Measurements from ENCODE around the gene MAPK8IP2.

The MAPK8IP2 gene

GRCh38 chr22:50575426-50575941 lies 25.1 kb upstream of the MAPK8IP2 start:
- DNase-seq (ENCODE audit: low read depth) = no peak
- in situ Hi-C loops (cut with HindIII; ENCODE audit: low sequenced_read_pairs) = loop anchor here (5.0 kb wide), 1 partner anchor 52 kb away; the partner anchor contains the start of gene ARSA
- TF ChIP-seq CTCF (IDR thresholded peaks at IDR 0.05; ENCODE audit: low read depth, low read length, missing control alignments) = no peak
- no peak overlapping the region for H3K4me3 ChIP-seq (ENCODE audit: low read depth, low read length)

GRCh38 chr22:50576070-50576469 lies 24.5 kb upstream of the MAPK8IP2 start:
- peak; percentile 40 for TF ChIP-seq CTCF (IDR thresholded peaks at IDR 0.05; ENCODE audit: low read depth, low read length, missing control alignments)
- no peak overlapping the region for H3K4me3 ChIP-seq (ENCODE audit: low read depth, low read length)
- peak; percentile 19 for DNase-seq (ENCODE audit: low read depth)
- in situ Hi-C loops (cut with HindIII; ENCODE audit: low sequenced_read_pairs) = loop anchor here (5.0 kb wide), 1 partner anchor 51 kb away; the partner anchor contains the start of gene ARSA

GRCh38 chr22:50576806-50577696 lies 23.5 kb upstream of the MAPK8IP2 start:
- no peak for TF ChIP-seq CTCF (IDR thresholded peaks at IDR 0.05; ENCODE audit: low read depth, low read length, missing control alignments)
- in situ Hi-C loops (cut with HindIII; ENCODE audit: low sequenced_read_pairs) = loop anchor here (5.0 kb wide), 1 partner anchor 50 kb away; the partner anchor contains the start of gene ARSA
- H3K4me3 ChIP-seq (ENCODE audit: low read depth, low read length) = no peak overlapping the region

GRCh38 chr22:50577697-50577986 lies 23.0 kb upstream of the MAPK8IP2 start:
- no peak overlapping the region for H3K4me3 ChIP-seq (ENCODE audit: low read depth, low read length)
- DNase-seq (ENCODE audit: low read depth) = no peak
- in situ Hi-C loops (cut with HindIII; ENCODE audit: low sequenced_read_pairs) = loop anchor here (5.0 kb wide), 1 partner anchor 50 kb away; the partner anchor contains the start of gene ARSA
- TF ChIP-seq CTCF (IDR thresholded peaks at IDR 0.05; ENCODE audit: low read depth, low read length, missing control alignments) = no peak

More at GRCh38 chr22:50576806-50577696, 23.5 kb upstream of the MAPK8IP2 start:
- no peak for DNase-seq (ENCODE audit: low read depth)

- H3K4me3 ChIP-seq (ENCODE audit: low read depth, low read length) = no peak within 1 kb of the TSS
- TF ChIP-seq CTCF (IDR thresholded peaks at IDR 0.05; ENCODE audit: low read depth, low read length, missing control alignments) = no peak
- in situ Hi-C loops (cut with HindIII; ENCODE audit: low sequenced_read_pairs) = loop anchor here (5.0 kb wide), 1 partner anchor 49 kb away; the partner anchor contains the start of gene ARSA
Observed at GRCh38 chr22:50577987-50578775, 22.4 kb upstream of the MAPK8IP2 start, which contains the start of gene CPT1B. TSS of gene CPT1B (minus strand) at chr22:50578427. CDS start at chr22:50577915, 512 bp downstream.

GRCh38 chr22:50578776-50579310 lies 21.8 kb upstream of the MAPK8IP2 start:
- in situ Hi-C loops (cut with HindIII; ENCODE audit: low sequenced_read_pairs) = loop anchor here (5.0 kb wide), 1 partner anchor 48 kb away; the partner anchor contains the start of gene ARSA
- DNase-seq (ENCODE audit: low read depth) = no peak
- no peak for TF ChIP-seq CTCF (IDR thresholded peaks at IDR 0.05; ENCODE audit: low read depth, low read length, missing control alignments)
- H3K4me3 ChIP-seq (ENCODE audit: low read depth, low read length) = no peak overlapping the region

More at GRCh38 chr22:50577987-50578775, 22.4 kb upstream of the MAPK8IP2 start, which contains the start of gene CPT1B:
- no peak for DNase-seq (ENCODE audit: low read depth)
